Naive thymus-derived CD8-positive, alpha-beta T cell (primary cell): Measurements from ENCODE around the gene DDIT3. TPM values are rescaled to one million over a fixed set of nuclear protein-coding genes. Genes with fewer than 3 reads are reported as not detected.
A peak's percentile ranks its signal among the peaks of the same experiment; 100 is the strongest.
"Not testable (repeated sequence)": the region's sequence is repeated elsewhere in the genome, so short reads cannot be mapped to it uniquely, and the experiment has no call there.

Source experiments
- ATAC-seq, 2 donors: fragments of 150-1000 bp; cut with Tn5 transposase in 1 of 2; sonication (Bioruptor Pico), chemical (Tn5 transposase) in 1 of 2; 1 replicate in 1 of 2; 2 replicates in 1 of 2; pipeline ENCODE4 v1.10.0; 2021; ENCODE audit warnings: mild to moderate bottlenecking in 2 of 2, moderate library complexity in 2 of 2
- POLR2A ChIA-PET: fragments of 350-600 bp; sonication (Branson Sonifier 250); formaldehyde crosslinking; loops from one replicate; lab custom pipeline; 2021; ENCODE audit warnings: antibody characterized with exemption; lab: Charles Lee
- DNase-seq, 10 donors: peaks; one replicate each; pipeline versions ENCODE4 v3.0.0 to v3.0.0-alpha.2; 2020 to 2022
- H3K27ac Mint-ChIP-seq, 10 donors: one replicate each; pipeline ENCODE4 v1.8.0; 2020 to 2022; ENCODE audit warnings: mild to moderate bottlenecking in 10 of 10, mixed read lengths in 10 of 10, moderate library complexity in 4 of 10, inconsistent platforms in 1 of 10
- H3K27me3 Mint-ChIP-seq, 5 donors: one replicate each; pipeline ENCODE4 v1.8.0; 2021 to 2022; ENCODE audit warnings: mixed read lengths in 5 of 5
- H3K36me3 Mint-ChIP-seq, 3 donors: one replicate each; pipeline ENCODE4 v1.8.0; 2020 to 2022; ENCODE audit warnings: mixed read lengths in 3 of 3, mild to moderate bottlenecking in 2 of 3, inconsistent platforms in 1 of 3
- H3K4me1 Mint-ChIP-seq, 4 donors: one replicate each; pipeline ENCODE4 v1.8.0; 2021 to 2022; ENCODE audit warnings: mixed read lengths in 4 of 4
- H3K4me3 Mint-ChIP-seq, 10 donors: one replicate each; pipeline ENCODE4 v1.8.0; 2020 to 2022; ENCODE audit warnings: mild to moderate bottlenecking in 10 of 10, mixed read lengths in 10 of 10, moderate library complexity in 6 of 10, inconsistent platforms in 1 of 10
- H3K9me3 Mint-ChIP-seq, 9 donors: one replicate each; pipeline ENCODE4 v1.8.0; 2020 to 2022; ENCODE audit warnings: mixed read lengths in 9 of 9, mild to moderate bottlenecking in 3 of 9, inconsistent platforms in 1 of 9, moderate library complexity in 1 of 9
- polyA plus RNA-seq, 3 donors: library from polyadenylated mRNA; unstranded; fragments of 300-500 nt; fragmentation: Illumina TruSeq; gene quantifications; one replicate each; pipeline ENCODE4 v1.2.3, GENCODE V29; 2021
- total RNA-seq, 8 experiments: library from RNA in 2 of 8; stranded (reverse) in 2 of 8; gene quantifications; one replicate each; pipeline ENCODE4 v1.2.3 and lab custom pipeline; 2021 to 2026

The DDIT3 gene
- total and polyA plus RNA-seq, 5 experiments from 2014 or later: 13.1 to 89.5 (median 18.7) TPM

- POLR2A ChIA-PET: interaction anchor here (1.2 to 2.0 kb wide), 10 partner anchors 9 to 68 kb away, joined by 3 to 10 read pairs (median 4); partner anchors contain the start of genes ARHGAP9 and PIP4K2C
- Mint-ChIP-seq H3K27ac (peak overlapping the region; percentile 39 to 99 (median 92)), H3K4me3 (peak overlapping the region; percentile 89 to 97 (median 92)), H3K9me3 (no peaks in the 10 kb centered on the region), H3K36me3 (peaks cover 0 to 32% (median 4%) of the 10 kb centered on the region in 3 donors), H3K27me3 (peaks cover 0 to 2% (median 0%) of the 10 kb centered on the region in 5 donors), H3K4me1 (peaks cover 39 to 82% (median 59%) of the 10 kb centered on the region in 4 donors)
- no peak for ATAC-seq
- peak in 4 of 10 donors; percentile 12 to 64 (median 42) for DNase-seq
Measured at GRCh38 chr12:57522887-57523705, 2.8 kb upstream of the DDIT3 start.

- Mint-ChIP-seq H3K36me3 (peaks cover 2 to 34% (median 4%) of the 10 kb centered on the region in 3 donors), H3K27me3 (peaks cover 0 to 2% (median 0%) of the 10 kb centered on the region in 5 donors), H3K4me1 (peaks cover 42 to 83% (median 65%) of the 10 kb centered on the region in 4 donors), H3K27ac (peak within 1 kb of the TSS; percentile 99 to 100 (median 100)), H3K4me3 (peak within 1 kb of the TSS; percentile 95 to 99 (median 97)), H3K9me3 (no peaks in the 10 kb centered on the region)
- ATAC-seq (peak; percentile 41 to 54), DNase-seq (peak; percentile 83 to 95 (median 90))
- POLR2A ChIA-PET: interaction anchor here (1.2 to 8.6 kb wide), 3 partner anchors 10 to 44 kb away, joined by 3 to 135 read pairs (median 10); partner anchors contain the start of gene ARHGAP9
Measured at GRCh38 chr12:57522011-57522886, 1.9 kb upstream of the DDIT3 start, which contains the start of gene MBD6. Gene MBD6 (plus strand): TSS chr12:57522824. CDS start chr12:57524304, 1,480 bp downstream.

GRCh38 chr12:57521525-57522010 is 1.3 kb upstream of the DDIT3 start:
- Mint-ChIP-seq H3K36me3 (peaks cover 4 to 36% (median 6%) of the 10 kb centered on the region in 3 donors), H3K4me3 (peak overlapping the region; percentile 92 to 99 (median 97)), H3K4me1 (peaks cover 42 to 79% (median 65%) of the 10 kb centered on the region in 4 donors), H3K9me3 (no peaks in the 10 kb centered on the region), H3K27me3 (peaks cover 0 to 2% (median 0%) of the 10 kb centered on the region in 5 donors), H3K27ac (peak overlapping the region; percentile 99 to 100 (median 100))
- POLR2A ChIA-PET: interaction anchor here (1.3 to 8.6 kb wide), 5 partner anchors 25 to 62 kb away, joined by 4 to 135 read pairs (median 12); partner anchors contain the start of genes ARHGAP9, DCTN2, GLI1 and MARS1
- no peak for ATAC-seq
- peak in 3 of 10 donors; percentile 17 to 38 (median 20) for DNase-seq

- Mint-ChIP-seq H3K27me3 (peaks cover 0 to 2% (median 0%) of the 10 kb centered on the region in 5 donors), H3K4me3 (peak overlapping the region; percentile 95 to 99 (median 98)), H3K4me1 (peaks cover 38 to 63% (median 59%) of the 10 kb centered on the region in 4 donors), H3K27ac (peak overlapping the region; percentile 98 to 100 (median 99)), H3K9me3 (no peaks in the 10 kb centered on the region), H3K36me3 (peaks cover 4 to 48% (median 15%) of the 10 kb centered on the region in 3 donors)
- DNase-seq (peak in 6 of 10 donors; percentile 17 to 33 (median 27)), ATAC-seq (no peak)
- POLR2A ChIA-PET: interaction anchor here (0.9 to 8.6 kb wide), 19 partner anchors 9 to 326 kb away, joined by 3 to 135 read pairs (median 4); partner anchors contain the start of genes ARHGAP9, DCTN2, GLI1 and MARS1
Measured at GRCh38 chr12:57519796-57520052, 590 bp downstream of the DDIT3 start.

- ATAC-seq (no peak), DNase-seq (peak in 2 of 10 donors; percentile 13 to 19)
- peaks cover 33 to 57% (median 53%) of the 10 kb centered on the region in 4 donors for H3K4me1 Mint-ChIP-seq
- peaks cover 4 to 54% (median 19%) of the 10 kb centered on the region in 3 donors for H3K36me3 Mint-ChIP-seq
- peaks cover 0 to 2% (median 0%) of the 10 kb centered on the region in 5 donors for H3K27me3 Mint-ChIP-seq
- H3K9me3 Mint-ChIP-seq: no peaks in the 10 kb centered on the region
- POLR2A ChIA-PET: interaction anchor here (1.1 to 8.6 kb wide), 14 partner anchors 9 to 72 kb away, joined by 3 to 135 read pairs (median 8); partner anchors contain the start of genes ARHGAP9, DCTN2, GLI1 and MARS1
- peak overlapping the region; percentile 95 to 99 (median 98) for H3K4me3 Mint-ChIP-seq
- peak overlapping the region; percentile 98 to 100 (median 99) for H3K27ac Mint-ChIP-seq
Measured at GRCh38 chr12:57518920-57519795, 1.2 kb downstream of the DDIT3 start.

GRCh38 chr12:57518176-57518919 is 2.0 kb downstream of the DDIT3 start:
- H3K4me1 Mint-ChIP-seq: peaks cover 29 to 49% (median 45%) of the 10 kb centered on the region in 4 donors
- peaks cover 0 to 2% (median 0%) of the 10 kb centered on the region in 5 donors for H3K27me3 Mint-ChIP-seq
- DNase-seq (no peak), ATAC-seq (no peak)
- H3K27ac Mint-ChIP-seq: peak overlapping the region; percentile 98 to 100 (median 99)
- POLR2A ChIA-PET: interaction anchor here (0.6 to 8.6 kb wide), 6 partner anchors 8 to 179 kb away, joined by 3 to 135 read pairs (median 9); partner anchors contain the start of genes ARHGAP9 and GLI1
- H3K4me3 Mint-ChIP-seq: peak overlapping the region; percentile 75 to 99 (median 98)
- H3K9me3 Mint-ChIP-seq: no peaks in the 10 kb centered on the region
- H3K36me3 Mint-ChIP-seq: peaks cover 4 to 62% (median 19%) of the 10 kb centered on the region in 3 donors

GRCh38 chr12:57517718-57518117 is 2.6 kb downstream of the DDIT3 start:
- peak overlapping the region in 9 of 10 donors; percentile 53 to 100 (median 77) for H3K27ac Mint-ChIP-seq
- not testable (repeated sequence) for ATAC-seq, DNase-seq, H3K27me3 Mint-ChIP-seq, H3K9me3 Mint-ChIP-seq
- POLR2A ChIA-PET: interaction anchor here (0.5 to 8.6 kb wide), 5 partner anchors 13 to 185 kb away, joined by 3 to 135 read pairs (median 11); partner anchors contain the start of genes ARHGAP9 and GLI1
- peak overlapping the region in 4 of 10 donors; percentile 29 to 97 (median 52) for H3K4me3 Mint-ChIP-seq
- H3K36me3 Mint-ChIP-seq: peaks cover 4 to 68% (median 23%) of the 10 kb centered on the region in 3 donors
- peaks cover 26 to 46% (median 43%) of the 10 kb centered on the region in 4 donors for H3K4me1 Mint-ChIP-seq

- Mint-ChIP-seq H3K27ac (peak overlapping the region in 9 of 10 donors; percentile 4 to 100 (median 73)), H3K4me3 (peak overlapping the region in 2 of 10 donors; percentile 10 to 65), H3K4me1 (peaks cover 27 to 50% (median 42%) of the 10 kb centered on the region in 4 donors), H3K36me3 (peaks cover 4 to 73% (median 27%) of the 10 kb centered on the region in 3 donors), H3K9me3 (no peaks in the 10 kb centered on the region), H3K27me3 (peaks cover 0 to 2% (median 0%) of the 10 kb centered on the region in 5 donors)
- DNase-seq: no peak
- no peak for ATAC-seq
- POLR2A ChIA-PET: interaction anchor here (0.5 to 8.6 kb wide), 2 partner anchors 39 to 185 kb away, joined by 11 to 135 read pairs; partner anchors contain the start of gene ARHGAP9
Measured at GRCh38 chr12:57517187-57517586, 3.1 kb downstream of the DDIT3 start.

- no peak for ATAC-seq
- Mint-ChIP-seq H3K9me3 (no peaks in the 10 kb centered on the region), H3K4me3 (peak overlapping the region in 1 of 10 donors; percentile 14)
Measured at GRCh38 chr12:57516617-57517153, 3.6 kb downstream of the DDIT3 start.

More at GRCh38 chr12:57516617-57517153, 3.6 kb downstream of the DDIT3 start:
- H3K36me3 Mint-ChIP-seq: peaks cover 4 to 78% (median 28%) of the 10 kb centered on the region in 3 donors
- peak overlapping the region in 9 of 10 donors; percentile 4 to 100 (median 77) for H3K27ac Mint-ChIP-seq
- H3K4me1 Mint-ChIP-seq: peaks cover 25 to 50% (median 37%) of the 10 kb centered on the region in 4 donors
- POLR2A ChIA-PET: interaction anchor here (1.0 to 8.6 kb wide), 3 partner anchors 9 to 38 kb away, joined by 3 to 135 read pairs (median 5); partner anchors contain the start of gene ARHGAP9
- H3K27me3 Mint-ChIP-seq: no peaks in the 10 kb centered on the region
- no peak for DNase-seq
